Measurements from ENCODE around the gene RHOXF2. TPM values are rescaled to one million over a fixed set of nuclear protein-coding genes. Genes with fewer than 3 reads are reported as not detected.
"Not testable (repeated sequence)": the region's sequence is repeated elsewhere in the genome, so short reads cannot be mapped to it uniquely, and the experiment has no call there.

The RHOXF2 gene
- total RNA-seq, 1 experiment from 2014 or later = not detected

- DNase-seq; H3K27me3 Mint-ChIP-seq (ENCODE audit: unreplicated experiment); H3K36me3 Mint-ChIP-seq (ENCODE audit: insufficient read depth, unreplicated experiment); H3K27ac Mint-ChIP-seq (ENCODE audit: unreplicated experiment); H3K4me1 Mint-ChIP-seq (ENCODE audit: low read depth, unreplicated experiment); CTCF ChIA-PET; H3K9me3 Mint-ChIP-seq (ENCODE audit: low read depth, unreplicated experiment); H3K4me3 Mint-ChIP-seq (ENCODE audit: low read depth, unreplicated experiment); intact Hi-C loops (cut with micrococcal nuclease; ENCODE audit: unreplicated experiment); BruUV-seq (replicated peaks): not testable (repeated sequence)
These were observed 673 bp downstream of the RHOXF2 start for GRCh38 chrX:120159086-120159485.

- H3K4me3 Mint-ChIP-seq (ENCODE audit: low read depth, unreplicated experiment); DNase-seq; H3K36me3 Mint-ChIP-seq (ENCODE audit: insufficient read depth, unreplicated experiment); BruUV-seq (replicated peaks); H3K9me3 Mint-ChIP-seq (ENCODE audit: low read depth, unreplicated experiment); H3K4me1 Mint-ChIP-seq (ENCODE audit: low read depth, unreplicated experiment); H3K27me3 Mint-ChIP-seq (ENCODE audit: unreplicated experiment); CTCF ChIA-PET; intact Hi-C loops (cut with micrococcal nuclease; ENCODE audit: unreplicated experiment); H3K27ac Mint-ChIP-seq (ENCODE audit: unreplicated experiment): not testable (repeated sequence)
These were observed 34.8 kb downstream of the RHOXF2 start for GRCh38 chrX:120193254-120193653.

GRCh38 chrX:120193720-120194119 is 35.3 kb downstream of the RHOXF2 start:
- CTCF ChIA-PET; BruUV-seq (replicated peaks); intact Hi-C loops (cut with micrococcal nuclease; ENCODE audit: unreplicated experiment); H3K27me3 Mint-ChIP-seq (ENCODE audit: unreplicated experiment); H3K4me1 Mint-ChIP-seq (ENCODE audit: low read depth, unreplicated experiment); H3K9me3 Mint-ChIP-seq (ENCODE audit: low read depth, unreplicated experiment); H3K27ac Mint-ChIP-seq (ENCODE audit: unreplicated experiment); DNase-seq; H3K36me3 Mint-ChIP-seq (ENCODE audit: insufficient read depth, unreplicated experiment); H3K4me3 Mint-ChIP-seq (ENCODE audit: low read depth, unreplicated experiment): not testable (repeated sequence)

- H3K27ac Mint-ChIP-seq (ENCODE audit: unreplicated experiment); H3K4me3 Mint-ChIP-seq (ENCODE audit: low read depth, unreplicated experiment); H3K36me3 Mint-ChIP-seq (ENCODE audit: insufficient read depth, unreplicated experiment); H3K9me3 Mint-ChIP-seq (ENCODE audit: low read depth, unreplicated experiment); H3K4me1 Mint-ChIP-seq (ENCODE audit: low read depth, unreplicated experiment); DNase-seq; CTCF ChIA-PET; BruUV-seq (replicated peaks); intact Hi-C loops (cut with micrococcal nuclease; ENCODE audit: unreplicated experiment); H3K27me3 Mint-ChIP-seq (ENCODE audit: unreplicated experiment): not testable (repeated sequence)
These were observed 37.4 kb downstream of the RHOXF2 start for GRCh38 chrX:120195786-120196185.

GRCh38 chrX:120196626-120197283 is 38.3 kb downstream of the RHOXF2 start:
- intact Hi-C loops (cut with micrococcal nuclease; ENCODE audit: unreplicated experiment); H3K27me3 Mint-ChIP-seq (ENCODE audit: unreplicated experiment); H3K4me3 Mint-ChIP-seq (ENCODE audit: low read depth, unreplicated experiment); H3K27ac Mint-ChIP-seq (ENCODE audit: unreplicated experiment); H3K4me1 Mint-ChIP-seq (ENCODE audit: low read depth, unreplicated experiment); BruUV-seq (replicated peaks); H3K36me3 Mint-ChIP-seq (ENCODE audit: insufficient read depth, unreplicated experiment); DNase-seq; CTCF ChIA-PET; H3K9me3 Mint-ChIP-seq (ENCODE audit: low read depth, unreplicated experiment): not testable (repeated sequence)

GRCh38 chrX:120200851-120201250 is 42.4 kb downstream of the RHOXF2 start:
- BruUV-seq (replicated peaks) = no TSS peak
- no peak overlapping the region for H3K4me3 Mint-ChIP-seq (ENCODE audit: low read depth, unreplicated experiment)
- peaks cover 4% of the 10 kb centered on the region for H3K4me1 Mint-ChIP-seq (ENCODE audit: low read depth, unreplicated experiment)
- no peaks in the 10 kb centered on the region for H3K9me3 Mint-ChIP-seq (ENCODE audit: low read depth, unreplicated experiment)
- CTCF ChIA-PET = no interaction called here
- no peak for TF ChIP-seq CTCF (IDR thresholded peaks at IDR 0.05; ENCODE audit: unreplicated experiment)
- no peaks in the 10 kb centered on the region for H3K36me3 Mint-ChIP-seq (ENCODE audit: insufficient read depth, unreplicated experiment)
- H3K27me3 Mint-ChIP-seq (ENCODE audit: unreplicated experiment) = no peaks in the 10 kb centered on the region
- H3K27ac Mint-ChIP-seq (ENCODE audit: unreplicated experiment) = no peak overlapping the region
- DNase-seq = no peak
- intact Hi-C loops (cut with micrococcal nuclease; ENCODE audit: unreplicated experiment) = no loop called here

Measured in Calu3 (cell line).